NCI-H1092 (cell line): Measurements from ENCODE around the gene GPR158.

Experiments used
- DNase-seq: peaks from one replicate; lab custom pipeline; 2025; lab: John Stamatoyannopoulos, UW

Gene GPR158

GRCh38 chr10:25565570-25565969 lies 390.8 kb downstream of the GPR158 start:
- no peak for DNase-seq

- no peak for DNase-seq
Observed at GRCh38 chr10:25573316-25573715, 398.5 kb downstream of the GPR158 start.

GRCh38 chr10:25575343-25575742 lies 400.5 kb downstream of the GPR158 start:
- DNase-seq, result no peak

- DNase-seq, result no peak
Observed at GRCh38 chr10:25578061-25578460, 403.3 kb downstream of the GPR158 start.

- DNase-seq, result no peak
Observed at GRCh38 chr10:25582961-25583360, 408.2 kb downstream of the GPR158 start.

- DNase-seq, result no peak
Observed at GRCh38 chr10:25600651-25601050, 425.9 kb downstream of the GPR158 start.

- DNase-seq, result no peak
Observed at GRCh38 chr10:25604591-25604990, 429.8 kb downstream of the GPR158 start.

GRCh38 chr10:25614652-25615051 lies 439.9 kb downstream of the GPR158 start:
- DNase-seq, result no peak

GRCh38 chr10:25615926-25616325 lies 441.1 kb downstream of the GPR158 start:
- DNase-seq, result no peak

- DNase-seq, result no peak
Observed at GRCh38 chr10:25616903-25617592, 442.2 kb downstream of the GPR158 start.

GRCh38 chr10:25627606-25628005 lies 452.8 kb downstream of the GPR158 start:
- DNase-seq, result no peak

- DNase-seq, result no peak
Observed at GRCh38 chr10:25629333-25629732, 454.5 kb downstream of the GPR158 start.

- no peak for DNase-seq
Observed at GRCh38 chr10:25631471-25631870, 456.7 kb downstream of the GPR158 start.

- no peak for DNase-seq
Observed at GRCh38 chr10:25632802-25633201, 458.0 kb downstream of the GPR158 start.

- no peak for DNase-seq
Observed at GRCh38 chr10:25633542-25633941, 458.7 kb downstream of the GPR158 start.

GRCh38 chr10:25639646-25640045 lies 464.8 kb downstream of the GPR158 start:
- DNase-seq, result no peak

GRCh38 chr10:25641595-25641994 lies 466.8 kb downstream of the GPR158 start:
- DNase-seq, result no peak

GRCh38 chr10:25642721-25643120 lies 467.9 kb downstream of the GPR158 start:
- no peak for DNase-seq

- DNase-seq, result no peak
Observed at GRCh38 chr10:25646371-25646770, 471.6 kb downstream of the GPR158 start.

GRCh38 chr10:25651534-25651933 lies 476.7 kb downstream of the GPR158 start:
- DNase-seq, result no peak
